Caco-2 (cell line): ENCODE data around the gene GZMB. TPM values are rescaled to one million over a fixed set of nuclear protein-coding genes. Genes with fewer than 3 reads are reported as not detected.
"Not testable (repeated sequence)": the region's sequence is repeated elsewhere in the genome, so short reads cannot be mapped to it uniquely, and the experiment has no call there.

Experiments
- BruUV-seq: library from RNA; stranded (reverse); fragments of 400-500 nt; replicated peaks from 2 replicates; lab custom pipeline; 2021; lab: Mats Ljungman, UMichigan
- CTCF ChIA-PET: fragments of 300-600 bp; sonication (Branson Sonifier 250); formaldehyde crosslinking; loops from one replicate; lab custom pipeline; 2022; ENCODE audit warnings: antibody characterized with exemption; lab: Charles Lee
- POLR2A ChIA-PET: fragments of 300-600 bp; sonication (Branson Sonifier 250); formaldehyde crosslinking; loops from one replicate; lab custom pipeline; 2022; ENCODE audit warnings: antibody characterized with exemption; lab: Charles Lee
- DNase-seq, 2 experiments: peaks; one replicate each; pipeline versions ENCODE4 v3.0.0 to v3.0.0-alpha.2; 2020 to 2022
- H3K27me3 ChIP-seq: replicated peaks from 2 replicates; pipeline ENCODE4 v1.6.0; 2011; ENCODE audit warnings: low read length; ENCODE audit not compliant: control insufficient read depth, insufficient read depth
- H3K36me3 ChIP-seq: 2 replicates; pipeline ENCODE4 v1.5.1; 2011; ENCODE audit warnings: low read length; ENCODE audit not compliant: control insufficient read depth, insufficient read depth
- H3K4me1 ChIP-seq: fragments of 250-450 bp; sonication (Bioruptor Pico); 2 replicates; pipeline ENCODE4 v1.5.1; 2020; ENCODE audit warnings: mild to moderate bottlenecking
- H3K4me3 ChIP-seq: 2 replicates; pipeline ENCODE4 v1.5.1; 2011; ENCODE audit warnings: low read depth, mild to moderate bottlenecking, control low read depth, low read length
- H3K9me3 ChIP-seq: fragments of 250-450 bp; sonication (Bioruptor Pico); 2 replicates; pipeline ENCODE4 v1.5.1; 2020; ENCODE audit warnings: mild to moderate bottlenecking, moderate library complexity
- H3K27ac Mint-ChIP-seq: one replicate; pipeline ENCODE4 v1.8.0; 2022; ENCODE audit warnings: mixed read lengths; ENCODE audit not compliant: unreplicated experiment
- H3K27me3 Mint-ChIP-seq: one replicate; pipeline ENCODE4 v1.8.0; 2022; ENCODE audit warnings: mixed read lengths; ENCODE audit not compliant: insufficient read depth, unreplicated experiment
- H3K36me3 Mint-ChIP-seq: one replicate; pipeline ENCODE4 v1.8.0; 2022; ENCODE audit warnings: mild to moderate bottlenecking, mixed read lengths; ENCODE audit not compliant: insufficient read depth, unreplicated experiment
- H3K4me1 Mint-ChIP-seq: one replicate; pipeline ENCODE4 v1.8.0; 2022; ENCODE audit warnings: low read depth, mixed read lengths; ENCODE audit not compliant: unreplicated experiment
- H3K4me3 Mint-ChIP-seq: one replicate; pipeline ENCODE4 v1.8.0; 2022; ENCODE audit warnings: mild to moderate bottlenecking, moderate library complexity, mixed read lengths; ENCODE audit not compliant: unreplicated experiment
- H3K9me3 Mint-ChIP-seq: one replicate; pipeline ENCODE4 v1.8.0; 2022; ENCODE audit warnings: mixed read lengths; ENCODE audit not compliant: unreplicated experiment
- CTCF ChIP-seq, 2 experiments: fragments of 200-600 bp in 1 of 2; IDR thresholded peaks; 1 replicate in 1 of 2; 2 replicates in 1 of 2; pipeline versions ENCODE4 v1.5.1 to v1.8.0; 2011 to 2022; ENCODE audit warnings: antibody characterized with exemption in 1 of 2, control low read depth in 1 of 2, inconsistent platforms in 1 of 2, low read depth in 1 of 2, low read length in 1 of 2, mild to moderate bottlenecking in 1 of 2, moderate library complexity in 1 of 2; ENCODE audit not compliant: insufficient read depth in 1 of 2, severe bottlenecking in 1 of 2, unreplicated experiment in 1 of 2
- intact Hi-C: fragments of 100-400 bp; cut with micrococcal nuclease; formaldehyde crosslinking; loops from one replicate; pipeline ENCODE4 v1.10.0; 2022; ENCODE audit not compliant: unreplicated experiment
- total RNA-seq: library from RNA; stranded (reverse); gene quantifications from 2 replicates; pipeline ENCODE4 v1.2.3, GENCODE V29; 2022

Gene GZMB
- total RNA-seq, 1 experiment from 2014 or later = not detected

DNA sequence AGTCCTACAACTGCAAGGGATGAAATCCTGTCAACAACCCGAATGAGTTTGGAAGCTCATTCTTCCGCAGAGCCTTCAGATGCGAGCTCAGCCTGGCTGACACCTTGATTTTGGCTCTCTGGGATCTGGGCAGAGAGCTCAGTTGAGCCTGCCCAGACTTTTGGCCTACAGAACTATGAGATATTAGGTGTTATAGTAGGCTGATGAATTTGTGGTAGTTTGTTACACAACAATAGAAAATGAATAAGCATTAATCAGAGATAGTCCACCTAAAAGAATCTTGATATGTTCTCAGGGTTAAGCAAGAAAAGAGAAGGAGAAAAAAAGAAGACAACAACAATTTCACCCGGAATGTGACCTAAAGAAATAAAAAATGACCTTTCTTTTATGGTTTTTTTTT is 30.4 kb upstream of the GZMB start:
- H3K9me3 ChIP-seq = no peaks in the 10 kb centered on the region
- H3K4me1 Mint-ChIP-seq = no peaks in the 10 kb centered on the region
- no peak overlapping the region for H3K4me3 Mint-ChIP-seq
- H3K27ac Mint-ChIP-seq = no peak overlapping the region
- POLR2A ChIA-PET = no interaction called here
- intact Hi-C loops = no loop called here
- peaks cover 14% of the 10 kb centered on the region for H3K27me3 Mint-ChIP-seq
- no peaks in the 10 kb centered on the region for H3K36me3 Mint-ChIP-seq
- CTCF ChIA-PET = no interaction called here
- no peak for DNase-seq
- H3K4me3 ChIP-seq = no peak overlapping the region
- TF ChIP-seq CTCF (IDR thresholded peaks at IDR 0.05; ENCODE audit: insufficient read depth in 1 of 2, low read depth in 1 of 2, low read length in 1 of 2, severe bottlenecking in 1 of 2, unreplicated experiment in 1 of 2) = no peak
- no peaks in the 10 kb centered on the region for H3K36me3 ChIP-seq
- no peaks in the 10 kb centered on the region for H3K4me1 ChIP-seq
- BruUV-seq = no TSS peak
- H3K9me3 Mint-ChIP-seq = no peaks in the 10 kb centered on the region
- H3K27me3 ChIP-seq = no peaks in the 10 kb centered on the region; the same call in 1 of the 2 replicates

GRCh38 chr14:24662753-24663152 is 28.8 kb upstream of the GZMB start:
- no peaks in the 10 kb centered on the region for H3K36me3 Mint-ChIP-seq
- no peaks in the 10 kb centered on the region for H3K36me3 ChIP-seq
- ChIA-PET CTCF (no interaction called here), POLR2A (no interaction called here)
- H3K9me3 Mint-ChIP-seq = no peaks in the 10 kb centered on the region
- BruUV-seq = no TSS peak
- no peaks in the 10 kb centered on the region for H3K9me3 ChIP-seq
- no peak overlapping the region for H3K4me3 ChIP-seq
- H3K4me3 Mint-ChIP-seq = no peak overlapping the region
- H3K4me1 Mint-ChIP-seq = no peaks in the 10 kb centered on the region
- peaks cover 11% of the 10 kb centered on the region for H3K27me3 Mint-ChIP-seq
- no peak for DNase-seq
- intact Hi-C loops = no loop called here
- H3K27ac Mint-ChIP-seq = no peak overlapping the region
- no peaks in the 10 kb centered on the region; the same call in 1 of the 2 replicates for H3K27me3 ChIP-seq
- H3K4me1 ChIP-seq = no peaks in the 10 kb centered on the region
- no peak for TF ChIP-seq CTCF (IDR thresholded peaks at IDR 0.05; ENCODE audit: insufficient read depth in 1 of 2, low read depth in 1 of 2, low read length in 1 of 2, severe bottlenecking in 1 of 2, unreplicated experiment in 1 of 2)

DNA sequence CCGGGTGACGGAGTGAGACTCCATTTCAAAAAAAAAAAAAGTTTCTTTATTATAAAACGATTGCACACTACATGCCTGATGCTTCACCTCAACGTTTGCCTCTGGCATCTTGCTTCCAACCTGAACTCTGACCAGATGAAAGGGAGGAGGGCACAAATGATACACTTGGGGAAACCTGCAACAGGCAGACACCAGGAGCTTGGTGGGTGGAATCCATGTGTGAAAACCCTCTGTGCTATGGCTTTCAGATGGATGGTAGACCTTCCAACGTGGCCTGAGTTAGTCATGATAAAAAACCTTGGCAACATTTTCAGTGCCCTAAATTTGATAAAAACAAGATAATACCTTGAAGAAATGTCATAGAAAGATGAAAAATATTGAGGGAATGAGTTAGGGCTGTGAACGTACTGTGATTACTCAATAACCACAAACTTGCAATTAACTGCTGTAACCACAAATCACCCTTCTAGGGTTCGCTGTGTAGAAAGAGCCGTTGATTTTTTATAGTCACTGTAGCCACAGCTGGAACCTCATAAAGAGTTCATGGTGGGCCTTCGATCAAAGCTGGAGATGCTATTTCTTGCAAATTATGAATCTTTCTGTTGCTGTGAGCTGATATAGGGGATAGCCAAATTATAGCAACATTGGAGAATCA is 26.1 kb upstream of the GZMB start:
- BruUV-seq = no TSS peak
- ChIA-PET POLR2A (no interaction called here), CTCF (interaction anchor here (0.6 to 0.7 kb wide), 2 partner anchors 54 to 721 kb away, joined by 3 to 5 read pairs; no protein-coding TSS in a partner anchor)
- H3K27me3 ChIP-seq = no peaks in the 10 kb centered on the region; the same call in 1 of the 2 replicates
- H3K4me1 ChIP-seq = no peaks in the 10 kb centered on the region
- H3K36me3 ChIP-seq = no peaks in the 10 kb centered on the region
- DNase-seq = no peak
- H3K4me1 Mint-ChIP-seq = no peaks in the 10 kb centered on the region
- H3K9me3 Mint-ChIP-seq = no peaks in the 10 kb centered on the region
- H3K27me3 Mint-ChIP-seq = peaks cover 13% of the 10 kb centered on the region
- no peaks in the 10 kb centered on the region for H3K36me3 Mint-ChIP-seq
- intact Hi-C loops = no loop called here
- no peak overlapping the region for H3K27ac Mint-ChIP-seq
- H3K9me3 ChIP-seq = no peaks in the 10 kb centered on the region; the same call in 1 of the 2 replicates
- no peak for TF ChIP-seq CTCF (IDR thresholded peaks at IDR 0.05; ENCODE audit: insufficient read depth in 1 of 2, low read depth in 1 of 2, low read length in 1 of 2, severe bottlenecking in 1 of 2, unreplicated experiment in 1 of 2)
- no peak overlapping the region for H3K4me3 Mint-ChIP-seq
- H3K4me3 ChIP-seq = no peak overlapping the region

- H3K27ac Mint-ChIP-seq, H3K27me3 ChIP-seq, H3K27me3 Mint-ChIP-seq, H3K4me1 ChIP-seq, H3K4me1 Mint-ChIP-seq, H3K36me3 ChIP-seq, DNase-seq, H3K4me3 Mint-ChIP-seq, CTCF ChIA-PET, POLR2A ChIA-PET, H3K9me3 Mint-ChIP-seq, H3K36me3 Mint-ChIP-seq, BruUV-seq, H3K4me3 ChIP-seq, H3K9me3 ChIP-seq, intact Hi-C loops: not testable (repeated sequence)
Measured at GRCh38 chr14:24648361-24648760, 14.4 kb upstream of the GZMB start.
